HepG2 (cell line): Measurements from ENCODE around the gene ZNF618. TPM values are rescaled to one million over a fixed set of nuclear protein-coding genes. Genes with fewer than 3 reads are reported as not detected.

Experiments used
- ATF7 ChIP-seq, 2 experiments: fragments of 450-650 bp in 1 of 2; sonication (generic) in 1 of 2; formaldehyde crosslinking in 1 of 2; IDR thresholded peaks; 2 replicates each; pipeline versions ENCODE4 v1.4.0 to v1.6.1; 2016 to 2020; ENCODE audit warnings: antibody characterized with exemption in 1 of 2, mild to moderate bottlenecking in 1 of 2, missing genetic modification reagents in 1 of 2
- EEA1 ChIP-seq: sonication (generic); formaldehyde crosslinking; IDR thresholded peaks from 2 replicates; pipeline ENCODE4 v1.5.1; 2020; ENCODE audit warnings: mild to moderate bottlenecking, missing genetic modification reagents, borderline replicate concordance
- EHMT2 ChIP-seq: fragments of 200-600 bp; sonication (generic); IDR thresholded peaks from 2 replicates; pipeline ENCODE4 v1.7.0; 2017; ENCODE audit warnings: antibody characterized with exemption, low read depth, low read length, borderline replicate concordance
- FOXA3 ChIP-seq: IDR thresholded peaks from 2 replicates; pipeline ENCODE4 v1.6.1; 2016; ENCODE audit warnings: missing genetic modification reagents, missing compliant biosample characterization
- ZNF44 ChIP-seq: sonication (generic); formaldehyde crosslinking; IDR thresholded peaks from 2 replicates; pipeline ENCODE4 v1.5.1; 2020; ENCODE audit warnings: mild to moderate bottlenecking, missing genetic modification reagents
- ZNF530 ChIP-seq: sonication (generic); formaldehyde crosslinking; IDR thresholded peaks from 2 replicates; pipeline ENCODE4 v1.5.0; 2020; ENCODE audit warnings: low read depth, mild to moderate bottlenecking, missing genetic modification reagents
- ZNF564 ChIP-seq: sonication (generic); formaldehyde crosslinking; IDR thresholded peaks from 2 replicates; pipeline ENCODE4 v1.8.1; 2023; ENCODE audit warnings: mild to moderate bottlenecking, missing genetic modification reagents
- ZNF567 ChIP-seq: sonication (generic); formaldehyde crosslinking; IDR thresholded peaks from 2 replicates; pipeline ENCODE4 v1.8.1; 2023; ENCODE audit warnings: mild to moderate bottlenecking, missing genetic modification reagents, borderline replicate concordance
- ZNF577 ChIP-seq: sonication (generic); formaldehyde crosslinking; IDR thresholded peaks from 2 replicates; pipeline ENCODE4 v1.4.0; 2020; ENCODE audit warnings: mild to moderate bottlenecking, low read depth, missing genetic modification reagents, borderline replicate concordance
- polyA plus RNA-seq, 8 experiments: library from polyadenylated mRNA; depleted of rRNA in 3 of 8; stranded (reverse) in 7 of 8; unstranded in 1 of 8; fragments of >200 nt; fragmentation: Illumina TruSeq in 4 of 8; extraction: Trizol in 4 of 8; gene quantifications; 2 replicates each; pipeline versions ENCODE4 v1.2.1 to v1.2.3, GENCODE V29; 2011 to 2016; ENCODE audit warnings: low read depth in 4 of 8, missing spikeins in 1 of 8, mixed read lengths in 1 of 8; ENCODE audit not compliant: insufficient read depth in 1 of 8
- total RNA-seq, 5 experiments: library from RNA; depleted of rRNA; stranded (reverse); fragments of >200 nt; fragmentation: Illumina TruSeq; extraction: Trizol; gene quantifications; 2 replicates each; pipeline ENCODE4 v1.2.3, GENCODE V29; 2016; ENCODE audit warnings: low read depth in 1 of 5
- TF ChIP-seq, protein P1 (sequence below): sonication (generic); formaldehyde crosslinking; IDR thresholded peaks from 2 replicates; pipeline ENCODE4; 2020; ENCODE audit warnings: missing genetic modification reagents, mild to moderate bottlenecking, borderline replicate concordance
- TF ChIP-seq, protein P2 (sequence below): sonication (generic); formaldehyde crosslinking; IDR thresholded peaks from 2 replicates; pipeline ENCODE4 v1.4.0; 2020; ENCODE audit warnings: mild to moderate bottlenecking, missing genetic modification reagents, borderline replicate concordance
- TF ChIP-seq, protein P3 (sequence below): sonication (generic); formaldehyde crosslinking; conservative IDR thresholded peaks from 2 replicates; pipeline ENCODE4 v1.4.0; 2020; ENCODE audit warnings: missing genetic modification reagents
- TF ChIP-seq, protein P4 (sequence below): sonication (generic); formaldehyde crosslinking; IDR thresholded peaks from 2 replicates; pipeline ENCODE4 v1.4.0; 2020; ENCODE audit warnings: missing genetic modification reagents

ZNF618 gene
- total and polyA plus RNA-seq, 2 of the 13 experiments (the other 11 are each of a cell fraction or from before 2014, with no cell fraction given): 0.07 TPM

DNA sequence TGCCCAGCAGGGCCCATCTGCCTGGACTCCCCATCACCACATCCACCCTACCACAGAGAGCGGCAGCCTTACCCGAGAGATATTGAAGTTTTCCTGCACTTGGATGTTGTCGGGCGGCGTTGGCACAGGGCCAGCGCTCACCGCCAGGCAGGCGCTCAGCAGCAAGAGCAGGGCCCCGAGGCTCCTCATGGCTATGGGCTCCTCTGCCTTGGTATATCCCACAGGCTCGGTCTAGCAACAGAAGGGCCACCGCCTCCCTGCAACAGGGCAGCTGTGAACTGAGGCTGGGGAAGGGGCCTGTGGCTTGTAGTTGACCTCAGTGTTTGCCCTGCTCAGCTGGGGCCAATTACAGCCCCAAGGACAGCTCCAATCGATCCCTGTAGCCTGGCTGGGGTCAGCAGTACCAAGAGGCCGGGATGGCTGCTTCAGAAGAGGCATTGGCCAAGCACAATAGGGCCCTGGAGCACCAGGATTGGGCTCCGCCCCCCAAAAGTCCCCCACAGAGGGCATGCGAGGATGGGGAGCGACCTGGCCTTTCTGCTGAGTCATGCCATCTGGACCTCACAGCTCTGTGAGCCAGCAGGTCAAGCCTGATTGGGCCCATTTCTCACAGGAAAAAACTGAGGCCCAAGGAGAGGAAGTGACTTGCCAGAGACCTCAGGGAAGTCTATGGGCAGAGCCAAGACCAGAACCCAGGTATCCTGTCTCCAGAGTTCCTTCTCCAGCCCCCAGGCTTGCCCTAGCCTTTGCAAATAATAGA, 202.1 kb downstream of the ZNF618 start, which contains the start of gene AMBP (continued):
- TF ChIP-seq, protein P1, sequence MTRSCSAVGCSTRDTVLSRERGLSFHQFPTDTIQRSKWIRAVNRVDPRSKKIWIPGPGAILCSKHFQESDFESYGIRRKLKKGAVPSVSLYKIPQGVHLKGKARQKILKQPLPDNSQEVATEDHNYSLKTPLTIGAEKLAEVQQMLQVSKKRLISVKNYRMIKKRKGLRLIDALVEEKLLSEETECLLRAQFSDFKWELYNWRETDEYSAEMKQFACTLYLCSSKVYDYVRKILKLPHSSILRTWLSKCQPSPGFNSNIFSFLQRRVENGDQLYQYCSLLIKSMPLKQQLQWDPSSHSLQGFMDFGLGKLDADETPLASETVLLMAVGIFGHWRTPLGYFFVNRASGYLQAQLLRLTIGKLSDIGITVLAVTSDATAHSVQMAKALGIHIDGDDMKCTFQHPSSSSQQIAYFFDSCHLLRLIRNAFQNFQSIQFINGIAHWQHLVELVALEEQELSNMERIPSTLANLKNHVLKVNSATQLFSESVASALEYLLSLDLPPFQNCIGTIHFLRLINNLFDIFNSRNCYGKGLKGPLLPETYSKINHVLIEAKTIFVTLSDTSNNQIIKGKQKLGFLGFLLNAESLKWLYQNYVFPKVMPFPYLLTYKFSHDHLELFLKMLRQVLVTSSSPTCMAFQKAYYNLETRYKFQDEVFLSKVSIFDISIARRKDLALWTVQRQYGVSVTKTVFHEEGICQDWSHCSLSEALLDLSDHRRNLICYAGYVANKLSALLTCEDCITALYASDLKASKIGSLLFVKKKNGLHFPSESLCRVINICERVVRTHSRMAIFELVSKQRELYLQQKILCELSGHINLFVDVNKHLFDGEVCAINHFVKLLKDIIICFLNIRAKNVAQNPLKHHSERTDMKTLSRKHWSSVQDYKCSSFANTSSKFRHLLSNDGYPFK (CRISPR knock-in tag): peak; percentile 99
- peak; percentile 80; the same call in 1 of the 2 replicates for TF ChIP-seq EEA1
- TF ChIP-seq, protein P2, sequence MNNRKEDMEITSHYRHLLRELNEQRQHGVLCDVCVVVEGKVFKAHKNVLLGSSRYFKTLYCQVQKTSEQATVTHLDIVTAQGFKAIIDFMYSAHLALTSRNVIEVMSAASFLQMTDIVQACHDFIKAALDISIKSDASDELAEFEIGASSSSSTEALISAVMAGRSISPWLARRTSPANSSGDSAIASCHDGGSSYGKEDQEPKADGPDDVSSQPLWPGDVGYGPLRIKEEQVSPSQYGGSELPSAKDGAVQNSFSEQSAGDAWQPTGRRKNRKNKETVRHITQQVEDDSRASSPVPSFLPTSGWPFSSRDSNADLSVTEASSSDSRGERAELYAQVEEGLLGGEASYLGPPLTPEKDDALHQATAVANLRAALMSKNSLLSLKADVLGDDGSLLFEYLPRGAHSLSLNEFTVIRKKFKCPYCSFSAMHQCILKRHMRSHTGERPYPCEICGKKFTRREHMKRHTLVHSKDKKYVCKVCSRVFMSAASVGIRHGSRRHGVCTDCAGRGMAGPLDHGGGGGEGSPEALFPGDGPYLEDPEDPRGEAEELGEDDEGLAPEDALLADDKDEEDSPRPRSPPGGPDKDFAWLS: peak; percentile 92; the same call in 1 of the 2 replicates
- TF ChIP-seq FOXA3 (CRISPR knock-in tag): peak; percentile 93
- peak; percentile 63; the same call in 1 of the 2 replicates for TF ChIP-seq ZNF44 (CRISPR knock-in tag)
- TF ChIP-seq, protein P3, sequence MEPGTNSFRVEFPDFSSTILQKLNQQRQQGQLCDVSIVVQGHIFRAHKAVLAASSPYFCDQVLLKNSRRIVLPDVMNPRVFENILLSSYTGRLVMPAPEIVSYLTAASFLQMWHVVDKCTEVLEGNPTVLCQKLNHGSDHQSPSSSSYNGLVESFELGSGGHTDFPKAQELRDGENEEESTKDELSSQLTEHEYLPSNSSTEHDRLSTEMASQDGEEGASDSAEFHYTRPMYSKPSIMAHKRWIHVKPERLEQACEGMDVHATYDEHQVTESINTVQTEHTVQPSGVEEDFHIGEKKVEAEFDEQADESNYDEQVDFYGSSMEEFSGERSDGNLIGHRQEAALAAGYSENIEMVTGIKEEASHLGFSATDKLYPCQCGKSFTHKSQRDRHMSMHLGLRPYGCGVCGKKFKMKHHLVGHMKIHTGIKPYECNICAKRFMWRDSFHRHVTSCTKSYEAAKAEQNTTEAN (CRISPR knock-in tag): peak; percentile 62; the same call in 1 of the 2 replicates
- no peak for TF ChIP-seq ZNF530
- no peak for TF ChIP-seq ZNF577 (CRISPR knock-in tag)
- TF ChIP-seq, protein P4, sequence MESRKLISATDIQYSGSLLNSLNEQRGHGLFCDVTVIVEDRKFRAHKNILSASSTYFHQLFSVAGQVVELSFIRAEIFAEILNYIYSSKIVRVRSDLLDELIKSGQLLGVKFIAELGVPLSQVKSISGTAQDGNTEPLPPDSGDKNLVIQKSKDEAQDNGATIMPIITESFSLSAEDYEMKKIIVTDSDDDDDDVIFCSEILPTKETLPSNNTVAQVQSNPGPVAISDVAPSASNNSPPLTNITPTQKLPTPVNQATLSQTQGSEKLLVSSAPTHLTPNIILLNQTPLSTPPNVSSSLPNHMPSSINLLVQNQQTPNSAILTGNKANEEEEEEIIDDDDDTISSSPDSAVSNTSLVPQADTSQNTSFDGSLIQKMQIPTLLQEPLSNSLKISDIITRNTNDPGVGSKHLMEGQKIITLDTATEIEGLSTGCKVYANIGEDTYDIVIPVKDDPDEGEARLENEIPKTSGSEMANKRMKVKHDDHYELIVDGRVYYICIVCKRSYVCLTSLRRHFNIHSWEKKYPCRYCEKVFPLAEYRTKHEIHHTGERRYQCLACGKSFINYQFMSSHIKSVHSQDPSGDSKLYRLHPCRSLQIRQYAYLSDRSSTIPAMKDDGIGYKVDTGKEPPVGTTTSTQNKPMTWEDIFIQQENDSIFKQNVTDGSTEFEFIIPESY (CRISPR knock-in tag): no peak
- peak; percentile 84; the same call in 1 of the 2 replicates for TF ChIP-seq EHMT2
- peak; percentile 89; the same call in 1 of the 2 replicates for TF ChIP-seq ZNF564 (CRISPR knock-in tag)
- no peak for TF ChIP-seq ATF7 (IDR thresholded peaks at IDR 0.05)
- TF ChIP-seq ATF7 (CRISPR knock-in tag; IDR thresholded peaks at IDR 0.05): peak; percentile 78; the same call in 1 of the 2 replicates
- peak; percentile 89 for TF ChIP-seq ZNF567 (CRISPR knock-in tag)
